Transverse colon (tissue), 4 donors: ENCODE measurements around the gene TWNK. TPM values are rescaled to one million over a fixed set of nuclear protein-coding genes. Genes with fewer than 3 reads are reported as not detected.
A peak's percentile ranks its signal among the peaks of the same experiment; 100 is the strongest.
"Not testable (repeated sequence)": the region's sequence is repeated elsewhere in the genome, so short reads cannot be mapped to it uniquely, and the experiment has no call there.

ENCODE experiments used
- DNase-seq: peaks from one replicate; pipeline ENCODE4 v3.0.0-alpha.2; 2019
- H3K27ac ChIP-seq, 4 donors: fragments of 200-600 bp; sonication (generic); 2 replicates each; pipeline ENCODE4 v1.5.1; 2016 to 2018; ENCODE audit warnings: inconsistent platforms in 4 of 4
- H3K27me3 ChIP-seq: fragments of 200-600 bp; sonication (generic); 2 replicates; pipeline ENCODE4 v1.5.1; 2017; ENCODE audit warnings: inconsistent platforms
- H3K36me3 ChIP-seq, 4 donors: fragments of 200-600 bp; sonication (generic); 2 replicates each; pipeline ENCODE4 v1.5.1; 2017 to 2019; ENCODE audit warnings: inconsistent platforms in 4 of 4
- H3K4me1 ChIP-seq, 4 donors: fragments of 200-600 bp; sonication (generic); 2 replicates each; pipeline ENCODE4 v1.5.1; 2017 to 2020; ENCODE audit warnings: inconsistent platforms in 4 of 4
- H3K4me3 ChIP-seq, 4 donors: fragments of 200-600 bp; sonication (generic); 1 replicate in 1 of 4; 2 replicates in 3 of 4; pipeline versions ENCODE4 v1.5.1 to v1.6.1; 2017 to 2019; ENCODE audit warnings: inconsistent platforms in 4 of 4
- H3K9me3 ChIP-seq, 2 donors: fragments of 200-600 bp; sonication (generic); 2 replicates each; pipeline ENCODE4 v1.5.1; 2017 to 2019; ENCODE audit warnings: inconsistent platforms in 2 of 2
- EP300 ChIP-seq: sonication (generic); formaldehyde crosslinking; IDR thresholded peaks from one replicate; pipeline ENCODE4 v1.6.1; 2017; ENCODE audit warnings: antibody characterized with exemption, low read depth
- POLR2A ChIP-seq: fragments of 450-650 bp; IDR thresholded peaks from one replicate; pipeline ENCODE4 v1.6.1; 2016; ENCODE audit warnings: antibody characterized with exemption, mild to moderate bottlenecking, moderate library complexity
- POLR2AphosphoS5 ChIP-seq, 3 donors: sonication (generic); formaldehyde crosslinking; IDR thresholded peaks; one replicate each; pipeline ENCODE4 v1.6.1; 2016; ENCODE audit warnings: antibody characterized with exemption in 3 of 3
- WGBS, 2 donors: methylation state at CpG; one replicate each; pipeline ENCODE4 v1.1.5; 2018; ENCODE audit warnings: low coverage in 1 of 2; 5-methylcytosine and 5-hydroxymethylcytosine counted together
- in situ Hi-C, 4 donors: fragments of 200-750 bp; cut with MboI; loops; one replicate each; pipeline versions ENCODE4 v1.15.0 to v1.15.1; 2017; ENCODE audit warnings: low sequenced_read_pairs in 3 of 4, low pct_ligation_motif_present in 1 of 4, low pct_unique_long_range_greater_than_20kb in 1 of 4
- intact Hi-C: fragments of 100-400 bp; cut with DNase I; formaldehyde crosslinking; loops from one replicate; pipeline ENCODE4 v1.15.1; 2023; ENCODE audit warnings: low total_unique reads
- total RNA-seq, 4 donors: library from RNA; depleted of rRNA; stranded (reverse); fragments of >200 nt; gene quantifications; one replicate each; pipeline ENCODE4 v1.1.0, GENCODE V29; 2016
- TF ChIP-seq, protein P1 (sequence below), 5 experiments: fragments of 200-600 bp in 3 of 5; fragments of 450-650 bp in 2 of 5; sonication (generic) in 3 of 5; IDR thresholded peaks; 1 replicate in 2 of 5; 2 replicates in 3 of 5; pipeline ENCODE4 v1.5.1; 2016 to 2017; ENCODE audit warnings: antibody characterized with exemption in 5 of 5, inconsistent platforms in 3 of 5, mild to moderate bottlenecking in 2 of 5, moderate library complexity in 1 of 5

The TWNK gene
- total RNA-seq, 4 donors from 2014 or later = 1.1 to 12.7 (median 3.3) TPM

DNA sequence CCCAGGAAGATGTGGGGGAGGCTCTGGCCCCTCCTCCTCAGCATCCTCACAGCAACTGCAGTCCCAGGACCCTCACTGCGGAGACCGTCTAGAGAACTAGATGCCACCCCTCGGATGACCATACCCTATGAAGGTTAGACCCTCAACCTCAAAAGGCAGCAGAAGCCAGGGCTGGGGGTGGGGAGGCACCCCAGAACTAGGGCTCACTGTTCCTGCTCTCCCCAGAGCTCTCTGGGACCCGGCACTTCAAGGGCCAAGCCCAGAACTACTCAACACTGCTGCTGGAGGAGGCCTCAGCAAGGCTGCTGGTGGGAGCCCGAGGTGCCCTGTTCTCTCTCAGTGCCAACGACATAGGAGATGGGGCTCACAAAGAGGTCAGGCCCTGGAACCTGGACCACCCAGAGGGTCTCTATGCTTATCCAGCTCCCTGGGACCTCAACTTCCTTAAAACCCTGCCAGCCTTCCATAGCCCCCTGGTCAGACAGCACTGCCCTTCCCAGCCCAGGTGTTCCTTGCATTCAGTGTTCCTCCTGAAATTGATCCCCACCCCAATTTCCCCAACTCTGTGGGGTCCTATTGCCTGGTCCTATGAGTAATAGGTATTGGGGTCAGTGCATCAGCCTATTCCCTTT lies 14.3 kb upstream of the TWNK start:
- Histone ChIP-seq H3K36me3 (no peaks in the 10 kb centered on the region), H3K4me1 (peaks cover 8 to 35% (median 20%) of the 10 kb centered on the region in 4 donors), H3K27me3 (no peaks in the 10 kb centered on the region), H3K4me3 (no peak overlapping the region), H3K27ac (peak overlapping the region in 1 of 4 donors; percentile 10), H3K9me3 (no peaks in the 10 kb centered on the region)
- TF ChIP-seq POLR2AphosphoS5 (IDR thresholded peaks at IDR 0.05) = no peak
- no peak for TF ChIP-seq EP300
- TF ChIP-seq, protein P1, sequence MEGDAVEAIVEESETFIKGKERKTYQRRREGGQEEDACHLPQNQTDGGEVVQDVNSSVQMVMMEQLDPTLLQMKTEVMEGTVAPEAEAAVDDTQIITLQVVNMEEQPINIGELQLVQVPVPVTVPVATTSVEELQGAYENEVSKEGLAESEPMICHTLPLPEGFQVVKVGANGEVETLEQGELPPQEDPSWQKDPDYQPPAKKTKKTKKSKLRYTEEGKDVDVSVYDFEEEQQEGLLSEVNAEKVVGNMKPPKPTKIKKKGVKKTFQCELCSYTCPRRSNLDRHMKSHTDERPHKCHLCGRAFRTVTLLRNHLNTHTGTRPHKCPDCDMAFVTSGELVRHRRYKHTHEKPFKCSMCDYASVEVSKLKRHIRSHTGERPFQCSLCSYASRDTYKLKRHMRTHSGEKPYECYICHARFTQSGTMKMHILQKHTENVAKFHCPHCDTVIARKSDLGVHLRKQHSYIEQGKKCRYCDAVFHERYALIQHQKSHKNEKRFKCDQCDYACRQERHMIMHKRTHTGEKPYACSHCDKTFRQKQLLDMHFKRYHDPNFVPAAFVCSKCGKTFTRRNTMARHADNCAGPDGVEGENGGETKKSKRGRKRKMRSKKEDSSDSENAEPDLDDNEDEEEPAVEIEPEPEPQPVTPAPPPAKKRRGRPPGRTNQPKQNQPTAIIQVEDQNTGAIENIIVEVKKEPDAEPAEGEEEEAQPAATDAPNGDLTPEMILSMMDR (IDR thresholded peaks at IDR 0.05) = no peak
- no peak for TF ChIP-seq POLR2A
- in situ Hi-C loops = no loop called here
- intact Hi-C loops = no loop called here
- DNase-seq = no peak
- WGBS, 2 donors = 91% methylated on average over 6 of the region's 6 CpGs; no CpG with 5 or more reads in 1 of the 2 donors

DNA sequence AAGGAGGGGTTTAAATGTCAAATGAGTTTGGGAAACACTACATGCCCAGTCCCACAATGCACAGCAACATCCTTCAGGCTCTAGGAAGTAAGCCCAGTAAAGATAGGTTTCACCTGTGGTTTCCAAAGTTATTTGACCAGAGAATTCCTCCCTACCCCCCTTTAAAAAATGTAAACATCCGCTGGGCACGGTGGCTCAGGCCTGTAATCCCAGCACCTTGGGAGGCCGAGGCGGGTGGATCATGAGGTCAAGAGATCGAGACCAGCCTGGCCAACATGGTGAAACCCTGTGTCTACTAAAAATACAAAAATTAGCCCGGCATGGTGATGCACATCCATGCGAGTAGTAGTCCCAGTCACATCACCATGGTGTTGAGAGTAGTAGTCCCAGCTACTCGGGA lies 11.9 kb upstream of the TWNK start:
- intact Hi-C loops, DNase-seq, H3K27me3 ChIP-seq, H3K36me3 ChIP-seq, H3K4me3 ChIP-seq, H3K9me3 ChIP-seq, H3K27ac ChIP-seq, in situ Hi-C loops: not testable (repeated sequence)
- peaks cover 0 to 17% (median 10%) of the 10 kb centered on the region in 4 donors for H3K4me1 ChIP-seq
- WGBS, 2 donors = 88% methylated on average over 8 of the region's 8 CpGs; no CpG with 5 or more reads in 1 of the 2 donors

GRCh38 chr10:100976906-100977305 lies 10.4 kb upstream of the TWNK start:
- H3K27me3 ChIP-seq = no peaks in the 10 kb centered on the region
- 63 to 76% methylated on average over 3 of the region's 3 CpGs for WGBS, 2 donors
- no peaks in the 10 kb centered on the region for H3K9me3 ChIP-seq
- H3K4me3 ChIP-seq = no peak overlapping the region
- no peak for TF ChIP-seq POLR2AphosphoS5 (IDR thresholded peaks at IDR 0.05)
- intact Hi-C loops = no loop called here
- peaks cover 0 to 11% (median 7%) of the 10 kb centered on the region in 4 donors for H3K4me1 ChIP-seq
- in situ Hi-C loops = no loop called here
- peaks cover 0 to 8% (median 0%) of the 10 kb centered on the region in 4 donors for H3K36me3 ChIP-seq
- H3K27ac ChIP-seq = no peak overlapping the region
- DNase-seq = no peak

DNA sequence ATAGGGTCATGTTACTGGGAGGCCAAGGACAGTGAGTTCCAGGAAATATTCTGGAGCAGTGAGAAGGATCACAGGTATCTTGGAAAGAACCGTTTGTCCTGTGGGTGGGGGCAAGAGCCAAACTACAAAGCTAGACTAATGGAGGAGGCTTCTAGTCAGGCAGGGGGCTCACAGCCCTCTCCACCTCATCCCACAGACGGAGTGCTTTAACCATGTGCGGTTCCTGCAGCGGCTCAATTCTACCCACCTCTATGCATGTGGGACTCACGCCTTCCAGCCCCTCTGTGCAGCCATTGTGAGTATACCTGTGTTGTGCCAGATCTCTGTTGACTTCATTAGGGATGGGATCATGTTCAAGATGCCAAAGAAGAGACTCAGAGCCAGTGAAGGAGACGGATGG lies 9.9 kb upstream of the TWNK start:
- TF ChIP-seq EP300 (no peak), POLR2AphosphoS5 (IDR thresholded peaks at IDR 0.05) (no peak), POLR2A (no peak)
- TF ChIP-seq, protein P1 (IDR thresholded peaks at IDR 0.05) = no peak
- 80 to 100% methylated on average over 1 to 6 of the region's 6 CpGs for WGBS, 2 donors
- in situ Hi-C loops = no loop called here
- Histone ChIP-seq H3K27me3 (no peaks in the 10 kb centered on the region), H3K4me3 (no peak overlapping the region), H3K27ac (no peak overlapping the region), H3K9me3 (no peaks in the 10 kb centered on the region), H3K4me1 (peaks cover 0 to 6% (median 1%) of the 10 kb centered on the region in 4 donors), H3K36me3 (peaks cover 0 to 8% (median 0%) of the 10 kb centered on the region in 4 donors)
- intact Hi-C loops = no loop called here
- no peak for DNase-seq

- Histone ChIP-seq H3K4me3 (no peak overlapping the region), H3K27ac (no peak overlapping the region), H3K27me3 (no peaks in the 10 kb centered on the region), H3K4me1 (no peaks in the 10 kb centered on the region), H3K9me3 (no peaks in the 10 kb centered on the region), H3K36me3 (peaks cover 0 to 8% (median 0%) of the 10 kb centered on the region in 4 donors)
- DNase-seq = no peak
- TF ChIP-seq EP300 = no peak
- no peak for TF ChIP-seq POLR2A
- TF ChIP-seq, protein P1 (IDR thresholded peaks at IDR 0.05) = no peak
- intact Hi-C loops = no loop called here
- in situ Hi-C loops = no loop called here
- 93 to 97% methylated on average over 5 to 13 of the region's 13 CpGs for WGBS, 2 donors
Measured at GRCh38 chr10:100978121-100978900, 9.0 kb upstream of the TWNK start.
